ENCODE measurements around the gene RHOF.
"Not testable (repeated sequence)": the region's sequence is repeated elsewhere in the genome, so short reads cannot be mapped to it uniquely, and the experiment has no call there.

Gene RHOF

GRCh38 chr12:121795034-121795968 is 1.8 kb upstream of the RHOF start:
- H3K27me3 ChIP-seq (ENCODE audit: insufficient read depth, low read length) = no peaks in the 10 kb centered on the region; the same call in 1 of the 2 replicates
- H3K36me3 ChIP-seq (ENCODE audit: insufficient read depth, low read length) = peaks cover 18% of the 10 kb centered on the region
- peaks cover 25% of the 10 kb centered on the region for H3K4me1 ChIP-seq (ENCODE audit: insufficient read depth, low read length)
- H3K4me3 ChIP-seq (ENCODE audit: low read length) = peak overlapping the region; percentile 30; the same call in 1 of the 2 replicates
- peak overlapping the region; percentile 46; the same call in 1 of the 2 replicates for H3K27ac ChIP-seq (ENCODE audit: low read depth, low read length)
- 49% methylated on average over 15 of the region's 15 CpGs for WGBS
- no peaks in the 10 kb centered on the region for H3K9me3 ChIP-seq (ENCODE audit: insufficient read depth, low read depth, low read length)
- H3K9ac ChIP-seq (ENCODE audit: low read depth, low read length) = 0 out of 2 replicates have a peak overlapping the region, but pooled peaks have one; percentile 0

DNA sequence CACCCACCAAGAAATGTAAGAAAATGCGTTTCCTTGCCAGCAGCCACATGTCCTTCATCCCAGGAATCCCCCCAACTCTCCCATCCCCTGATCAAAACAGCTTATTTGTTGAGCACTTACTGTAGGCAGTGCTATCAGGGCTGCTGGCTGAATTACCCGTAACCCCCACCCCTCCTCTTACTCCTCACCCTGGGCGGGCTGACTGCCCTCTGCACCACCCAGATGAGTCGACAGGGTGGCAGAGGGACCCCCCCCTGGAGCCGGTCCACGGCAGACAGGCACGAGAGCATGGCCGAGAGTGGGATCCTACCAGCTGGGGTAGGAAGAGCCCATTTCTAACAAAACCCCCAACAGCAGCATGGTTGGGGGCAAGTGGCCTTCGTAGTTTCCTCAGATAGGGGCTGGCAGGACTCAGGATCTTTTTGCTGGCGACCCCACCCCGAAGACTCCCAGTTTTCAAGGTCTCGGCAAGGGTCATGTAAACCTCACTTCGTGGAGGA is 1.1 kb upstream of the RHOF start:
- peaks cover 18% of the 10 kb centered on the region for H3K36me3 ChIP-seq (ENCODE audit: insufficient read depth, low read length)
- H3K27ac ChIP-seq (ENCODE audit: low read depth, low read length) = peak overlapping the region; percentile 24; the same call in 1 of the 2 replicates
- no peaks in the 10 kb centered on the region; the same call in 1 of the 2 replicates for H3K27me3 ChIP-seq (ENCODE audit: insufficient read depth, low read length)
- no peaks in the 10 kb centered on the region for H3K9me3 ChIP-seq (ENCODE audit: insufficient read depth, low read depth, low read length)
- peaks cover 27% of the 10 kb centered on the region for H3K4me1 ChIP-seq (ENCODE audit: insufficient read depth, low read length)
- peak overlapping the region; percentile 30 for H3K4me3 ChIP-seq (ENCODE audit: low read length)
- H3K9ac ChIP-seq (ENCODE audit: low read depth, low read length) = 0 out of 2 replicates have a peak overlapping the region, but pooled peaks have one; percentile 0
- 9% methylated on average over 13 of the region's 13 CpGs for WGBS

GRCh38 chr12:121793838-121794533 is 498 bp upstream of the RHOF start:
- Histone ChIP-seq H3K27ac (ENCODE audit: low read depth, low read length) (peak overlapping the region; percentile 47; the same call in 1 of the 2 replicates), H3K9ac (ENCODE audit: low read depth, low read length) (peak overlapping the region; percentile 44; the same call in 1 of the 2 replicates), H3K9me3 (ENCODE audit: insufficient read depth, low read depth, low read length) (no peaks in the 10 kb centered on the region), H3K27me3 (ENCODE audit: insufficient read depth, low read length) (no peaks in the 10 kb centered on the region; the same call in 1 of the 2 replicates), H3K4me3 (ENCODE audit: low read length) (peak overlapping the region; percentile 56), H3K36me3 (ENCODE audit: insufficient read depth, low read length) (peaks cover 18% of the 10 kb centered on the region), H3K4me1 (ENCODE audit: insufficient read depth, low read length) (peaks cover 24% of the 10 kb centered on the region)
- WGBS = under 1% methylated on average over 59 of the region's 59 CpGs

DNA sequence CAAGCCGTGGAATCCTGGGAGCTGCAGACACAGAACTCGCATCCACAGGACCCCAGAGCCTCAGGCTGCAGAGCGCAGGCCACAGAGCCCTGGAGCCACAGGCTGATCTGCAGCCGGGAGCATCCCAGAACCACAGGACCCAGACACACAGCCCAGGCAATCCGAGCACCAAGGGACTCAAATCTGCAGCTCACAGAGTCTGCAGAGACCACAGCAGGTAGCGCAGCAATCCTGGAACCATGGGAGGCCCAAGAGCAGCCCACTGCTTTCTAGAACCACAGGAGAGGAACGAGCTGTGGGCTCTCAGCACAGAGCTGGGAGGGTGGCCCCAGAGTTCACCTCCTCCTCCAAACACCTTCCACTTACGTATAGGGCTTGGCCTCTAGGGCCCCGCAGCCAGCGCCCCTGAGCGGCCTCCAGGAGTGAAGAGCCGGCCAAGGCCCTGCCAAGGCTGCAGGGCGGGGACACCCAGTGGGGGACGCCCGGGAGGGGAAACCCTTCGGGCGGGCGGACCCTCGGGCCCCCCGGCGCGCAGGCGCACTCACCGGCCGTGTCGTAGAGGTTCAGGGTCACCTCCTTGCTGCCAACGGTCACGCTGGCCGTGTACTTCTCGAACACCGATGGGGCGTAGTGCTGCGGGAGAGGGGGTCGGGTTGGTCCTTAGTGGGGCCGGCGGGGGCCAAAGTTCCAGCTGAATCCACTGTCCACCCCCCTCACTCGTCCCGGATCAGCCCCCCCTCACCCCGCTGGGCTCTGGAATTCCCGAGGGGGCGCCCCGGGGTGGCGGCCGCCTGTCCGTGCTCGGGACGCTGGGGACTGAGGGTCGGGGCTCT is 665 bp downstream of the RHOF start:
- Histone ChIP-seq H3K9ac (ENCODE audit: low read depth, low read length) (peak overlapping the region; percentile 67), H3K27me3 (ENCODE audit: insufficient read depth, low read length) (no peaks in the 10 kb centered on the region; the same call in 1 of the 2 replicates), H3K9me3 (ENCODE audit: insufficient read depth, low read depth, low read length) (no peaks in the 10 kb centered on the region), H3K36me3 (ENCODE audit: insufficient read depth, low read length) (peaks cover 8% of the 10 kb centered on the region), H3K4me3 (ENCODE audit: low read length) (peak overlapping the region; percentile 56), H3K4me1 (ENCODE audit: insufficient read depth, low read length) (peaks cover 13% of the 10 kb centered on the region), H3K27ac (ENCODE audit: low read depth, low read length) (no peak overlapping the region)
- WGBS = 12% methylated on average over 48 of the region's 48 CpGs

DNA sequence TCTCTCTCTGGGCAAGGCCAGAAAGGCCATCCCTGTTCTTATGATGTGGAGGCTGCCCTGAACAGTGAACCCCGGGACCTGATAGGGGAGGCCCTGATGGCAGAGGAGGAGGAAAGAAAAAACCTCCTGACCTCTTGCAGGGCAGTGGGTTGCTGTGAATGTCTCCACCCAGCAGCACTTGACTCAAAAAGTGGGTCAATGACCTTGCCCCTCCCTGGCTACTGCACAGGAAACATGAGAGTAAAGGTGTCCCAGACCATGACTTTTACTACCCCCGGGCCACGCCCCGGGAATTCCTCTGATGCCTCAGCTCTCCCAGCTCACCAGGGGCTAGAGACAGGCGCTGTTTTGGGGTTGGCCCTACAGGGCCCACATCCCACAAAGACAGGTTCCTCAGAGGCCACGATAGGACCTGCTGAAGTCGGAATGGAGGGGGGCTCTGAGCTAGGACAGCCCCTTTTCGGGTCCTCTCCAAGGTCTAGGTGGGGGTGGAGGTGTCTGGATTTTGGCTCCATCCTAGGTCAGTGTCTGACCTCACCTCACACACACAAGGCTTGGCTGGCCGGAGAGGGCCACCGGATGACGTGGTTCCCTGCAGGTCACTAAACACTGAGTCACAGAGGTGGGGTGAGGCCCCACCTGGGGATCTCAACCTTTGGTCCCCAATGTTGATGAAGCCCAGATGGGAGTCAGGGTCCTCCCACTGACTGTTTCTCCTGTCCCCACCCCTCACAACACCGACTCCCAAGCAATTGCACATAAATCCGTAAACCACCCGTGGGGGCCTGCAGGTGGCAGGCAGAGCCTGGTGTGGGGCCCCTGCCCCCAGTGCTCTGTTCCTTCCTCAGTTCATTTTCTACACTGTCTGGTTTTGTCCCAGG is 1.6 kb downstream of the RHOF start:
- no peak overlapping the region for H3K27ac ChIP-seq (ENCODE audit: low read depth, low read length)
- H3K27me3 ChIP-seq (ENCODE audit: insufficient read depth, low read length) = no peaks in the 10 kb centered on the region; the same call in 1 of the 2 replicates
- no peaks in the 10 kb centered on the region for H3K9me3 ChIP-seq (ENCODE audit: insufficient read depth, low read depth, low read length)
- no peak overlapping the region for H3K9ac ChIP-seq (ENCODE audit: low read depth, low read length)
- no peak overlapping the region for H3K4me3 ChIP-seq (ENCODE audit: low read length)
- peaks cover 7% of the 10 kb centered on the region for H3K36me3 ChIP-seq (ENCODE audit: insufficient read depth, low read length)
- 89% methylated on average over 14 of the region's 14 CpGs for WGBS
- peaks cover 7% of the 10 kb centered on the region; the same call in 1 of the 2 replicates for H3K4me1 ChIP-seq (ENCODE audit: insufficient read depth, low read length)

- not testable (repeated sequence) for H3K9me3 ChIP-seq (ENCODE audit: insufficient read depth, low read depth, low read length); H3K36me3 ChIP-seq (ENCODE audit: insufficient read depth, low read length); H3K4me1 ChIP-seq (ENCODE audit: insufficient read depth, low read length); H3K27me3 ChIP-seq (ENCODE audit: insufficient read depth, low read length); H3K4me3 ChIP-seq (ENCODE audit: low read length); H3K9ac ChIP-seq (ENCODE audit: low read depth, low read length); H3K27ac ChIP-seq (ENCODE audit: low read depth, low read length)
- WGBS = 96% methylated on average over 8 of the region's 8 CpGs
Observed at GRCh38 chr12:121790785-121791184, 2.7 kb downstream of the RHOF start.

DNA sequence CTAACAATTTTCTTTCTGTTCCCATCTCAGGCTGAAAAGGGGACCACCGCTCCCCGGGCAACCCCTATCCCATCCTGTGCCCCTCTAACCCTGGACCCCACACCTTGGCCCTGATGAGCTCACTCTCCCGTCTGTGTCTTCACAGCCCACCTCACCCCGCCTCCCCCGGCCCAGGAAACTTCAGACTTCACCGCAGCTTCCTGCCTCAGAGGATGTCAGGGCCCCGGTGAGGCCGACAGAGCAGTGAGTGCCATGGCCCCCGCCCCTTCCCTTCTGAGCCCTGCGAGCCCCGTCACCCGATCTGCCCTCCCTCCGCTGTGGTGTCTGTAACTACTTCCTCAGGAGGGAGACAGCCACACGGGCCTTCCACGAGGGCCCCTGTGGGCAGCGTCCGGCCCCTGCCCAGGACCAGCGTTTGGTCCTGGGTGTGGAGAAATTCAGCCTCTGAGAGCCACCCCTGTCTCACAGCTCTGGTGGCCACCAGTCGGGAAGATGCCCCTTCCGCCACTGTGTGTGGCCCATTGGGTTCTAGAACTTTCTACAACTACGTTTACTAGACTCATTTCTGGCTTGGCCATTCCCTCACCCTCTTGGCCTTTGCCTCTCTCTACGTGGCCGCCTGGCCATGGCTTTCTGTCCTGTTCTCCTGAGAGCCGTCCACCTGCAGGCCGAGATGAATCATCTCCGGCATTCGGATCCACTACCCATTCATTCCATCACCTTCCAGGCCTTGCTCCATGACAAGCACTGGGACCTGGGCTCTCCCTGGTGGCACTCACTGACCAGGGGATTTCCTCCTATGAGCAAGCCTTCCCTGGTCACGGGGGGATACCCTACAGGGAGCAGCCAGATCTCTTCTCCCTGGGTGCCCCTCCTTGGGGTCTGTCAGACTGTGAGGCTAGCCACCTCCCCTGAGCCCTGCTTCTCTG is 3.4 kb downstream of the RHOF start:
- Histone ChIP-seq H3K4me3 (ENCODE audit: low read length) (no peak overlapping the region), H3K4me1 (ENCODE audit: insufficient read depth, low read length) (peaks cover 4% of the 10 kb centered on the region; the same call in 1 of the 2 replicates), H3K36me3 (ENCODE audit: insufficient read depth, low read length) (no peaks in the 10 kb centered on the region), H3K27me3 (ENCODE audit: insufficient read depth, low read length) (no peaks in the 10 kb centered on the region; the same call in 1 of the 2 replicates), H3K9ac (ENCODE audit: low read depth, low read length) (no peak overlapping the region), H3K9me3 (ENCODE audit: insufficient read depth, low read depth, low read length) (no peaks in the 10 kb centered on the region), H3K27ac (ENCODE audit: low read depth, low read length) (no peak overlapping the region)
- 78% methylated on average over 28 of the region's 28 CpGs for WGBS

DNA sequence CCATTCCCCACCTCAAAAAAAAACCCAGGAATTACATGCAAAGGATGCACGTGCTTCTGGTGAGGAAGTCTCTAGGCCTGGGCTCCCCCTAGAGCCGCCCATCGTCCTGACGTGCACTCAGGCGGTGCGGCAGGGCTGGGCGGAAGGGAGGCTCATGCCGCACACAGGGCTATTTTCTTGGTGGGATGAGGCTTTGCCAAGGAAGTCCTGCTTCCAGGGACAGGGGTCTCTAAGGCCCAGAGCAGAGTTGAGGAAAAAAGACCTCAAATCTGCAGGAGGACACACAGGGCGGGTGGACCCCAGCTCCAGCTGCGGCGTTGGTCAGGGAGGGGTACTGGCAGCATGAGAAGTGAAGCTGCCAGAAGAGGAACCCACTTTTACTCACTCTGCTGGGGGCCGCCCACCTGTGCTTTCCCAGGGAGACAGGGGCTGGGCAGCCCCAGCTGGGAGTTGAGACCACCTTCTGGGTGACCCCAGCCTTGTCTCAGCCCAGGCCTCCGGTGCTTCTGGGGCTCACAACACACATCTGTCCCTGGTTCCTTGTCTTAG is 4.2 kb downstream of the RHOF start:
- no peaks in the 10 kb centered on the region; the same call in 1 of the 2 replicates for H3K27me3 ChIP-seq (ENCODE audit: insufficient read depth, low read length)
- no peak overlapping the region for H3K4me3 ChIP-seq (ENCODE audit: low read length)
- H3K4me1 ChIP-seq (ENCODE audit: insufficient read depth, low read length) = 0 out of 2 replicates have a peak, but pooled peaks cover 3% of the 10 kb centered on the region
- H3K36me3 ChIP-seq (ENCODE audit: insufficient read depth, low read length) = no peaks in the 10 kb centered on the region
- no peaks in the 10 kb centered on the region for H3K9me3 ChIP-seq (ENCODE audit: insufficient read depth, low read depth, low read length)
- H3K27ac ChIP-seq (ENCODE audit: low read depth, low read length) = no peak overlapping the region
- no peak overlapping the region for H3K9ac ChIP-seq (ENCODE audit: low read depth, low read length)
- WGBS = 78% methylated on average over 13 of the region's 13 CpGs
